GDM1 (cell line): ENCODE results near the gene ZNF157.

Experiments
- DNase-seq: peaks from one replicate; lab custom pipeline; 2025; lab: John Stamatoyannopoulos, UW

Gene ZNF157

DNA sequence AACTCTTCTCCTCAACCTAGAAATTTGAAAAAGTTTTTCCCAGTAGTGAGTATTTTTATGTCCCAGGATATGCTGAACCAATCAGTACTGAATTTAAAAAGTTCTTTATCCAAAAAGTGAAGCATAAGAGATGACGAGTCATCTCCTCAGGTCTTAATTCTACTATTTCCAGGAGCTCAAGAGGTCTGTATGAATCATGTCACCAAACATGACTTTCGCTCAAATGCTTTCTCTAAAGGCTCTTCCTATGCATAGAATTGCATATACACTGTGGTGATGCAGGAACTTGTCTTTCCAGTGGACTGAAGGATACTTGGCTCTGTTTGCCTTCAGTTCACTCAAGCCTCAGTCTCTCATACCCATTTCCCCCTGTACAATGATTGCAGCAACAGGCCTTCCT is 76.6 kb downstream of the ZNF157 start:
- no peak for DNase-seq

DNA sequence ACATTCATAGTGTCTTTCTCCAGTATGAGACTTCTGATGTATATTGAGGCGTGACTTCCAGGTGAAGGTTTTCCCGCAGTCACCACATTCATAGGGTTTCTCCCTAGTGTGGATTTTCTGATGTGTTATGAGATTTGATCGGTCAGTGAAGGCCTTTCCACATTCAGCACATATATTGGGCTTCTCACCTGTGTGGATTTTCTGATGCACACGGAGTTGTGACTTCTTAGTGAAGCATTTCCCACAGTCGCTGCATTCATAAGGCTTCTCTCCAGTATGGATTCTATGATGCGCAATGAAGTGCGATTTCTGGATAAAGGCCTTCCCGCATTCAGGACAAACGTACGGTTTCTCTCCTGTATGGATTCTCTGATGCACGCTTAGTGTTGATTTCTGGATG is 77.2 kb downstream of the ZNF157 start:
- no peak for DNase-seq

DNA sequence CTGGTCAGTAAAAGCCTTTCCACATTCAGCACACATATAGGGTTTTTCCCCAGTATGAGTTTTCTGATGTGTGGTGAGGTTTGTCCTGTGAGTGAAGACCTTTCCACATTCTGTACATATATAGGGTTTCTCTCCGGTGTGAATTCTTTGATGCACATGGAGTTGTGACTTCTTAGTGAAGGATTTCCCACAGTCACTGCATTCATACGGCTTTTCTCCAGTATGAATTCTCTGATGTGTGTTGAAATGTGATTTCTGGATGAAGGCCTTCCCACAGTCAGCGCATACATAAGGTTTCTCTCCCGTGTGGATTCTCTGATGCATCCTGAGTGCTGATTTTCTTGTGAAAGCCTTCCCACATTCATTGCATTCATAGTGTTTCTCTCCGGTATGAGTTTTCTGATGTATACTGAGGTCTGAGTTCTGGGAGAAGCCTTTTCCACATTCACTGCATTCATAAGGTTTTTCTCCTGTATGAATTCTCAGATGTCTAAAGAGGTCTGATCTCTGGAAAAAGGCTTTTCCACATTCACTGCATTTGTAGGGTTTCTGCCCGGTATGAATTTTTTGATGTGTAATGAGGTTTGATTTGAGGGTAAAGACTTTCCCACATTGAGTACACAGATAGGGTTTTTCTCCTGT is 77.9 kb downstream of the ZNF157 start:
- DNase-seq, result no peak

DNA sequence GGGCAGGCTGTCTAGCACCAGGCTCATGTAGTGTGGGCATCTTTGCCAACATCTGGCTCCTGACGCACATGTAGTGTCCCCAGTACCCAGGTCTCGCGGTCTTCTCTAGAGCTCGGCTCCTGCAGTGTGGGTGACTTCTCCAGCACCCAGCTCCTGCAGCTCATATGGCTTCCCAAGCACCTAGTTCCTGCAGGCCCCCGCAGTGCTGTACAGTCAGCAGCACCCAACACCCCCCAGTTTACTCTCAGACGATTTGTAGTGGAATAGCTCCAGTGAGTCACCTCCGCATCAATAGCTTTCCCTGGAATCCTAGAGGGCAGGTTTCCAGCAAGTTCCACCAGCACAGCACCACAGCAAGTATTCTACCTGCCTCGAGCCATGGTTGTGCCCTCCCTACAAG is 81.7 kb downstream of the ZNF157 start:
- no peak for DNase-seq

DNA sequence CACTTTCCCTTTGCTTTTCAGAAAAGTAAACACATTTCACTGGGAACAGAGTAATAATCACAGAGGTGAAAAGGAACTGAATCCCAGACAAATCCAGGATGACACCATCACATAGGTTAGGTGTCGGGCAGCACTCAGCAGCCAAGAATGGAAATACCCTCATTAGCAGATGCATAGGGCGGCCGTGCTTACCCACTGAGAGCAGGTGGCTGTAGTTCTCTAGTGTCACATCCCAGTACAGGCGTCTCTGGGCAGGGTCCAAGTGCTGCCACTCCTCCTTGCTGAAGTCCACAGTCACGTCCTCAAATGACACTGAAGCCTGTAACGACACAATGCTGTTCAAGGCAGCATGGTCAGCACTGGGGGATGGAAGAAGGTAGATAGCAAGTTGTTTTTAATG is 85.7 kb downstream of the ZNF157 start:
- no peak for DNase-seq

DNA sequence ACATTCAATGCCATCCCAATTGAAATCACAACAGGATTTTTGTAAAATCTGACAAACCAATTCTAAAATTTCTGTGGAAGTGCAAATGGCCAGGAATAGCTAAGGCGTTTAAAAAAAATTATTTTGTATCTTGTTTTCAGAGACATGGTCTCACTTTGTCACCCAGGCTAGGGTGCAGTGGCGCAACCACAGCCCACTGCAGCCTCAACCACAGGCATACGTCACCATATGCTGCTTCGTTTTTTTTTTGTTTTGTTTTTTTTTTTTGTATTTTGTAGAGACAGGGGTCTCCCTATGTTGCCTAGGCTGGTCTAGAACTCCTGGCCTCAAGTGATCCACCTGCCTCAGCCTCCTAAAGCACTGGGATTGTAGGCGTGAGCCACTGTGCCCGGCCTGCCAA is 88.2 kb downstream of the ZNF157 start:
- no peak for DNase-seq

DNA sequence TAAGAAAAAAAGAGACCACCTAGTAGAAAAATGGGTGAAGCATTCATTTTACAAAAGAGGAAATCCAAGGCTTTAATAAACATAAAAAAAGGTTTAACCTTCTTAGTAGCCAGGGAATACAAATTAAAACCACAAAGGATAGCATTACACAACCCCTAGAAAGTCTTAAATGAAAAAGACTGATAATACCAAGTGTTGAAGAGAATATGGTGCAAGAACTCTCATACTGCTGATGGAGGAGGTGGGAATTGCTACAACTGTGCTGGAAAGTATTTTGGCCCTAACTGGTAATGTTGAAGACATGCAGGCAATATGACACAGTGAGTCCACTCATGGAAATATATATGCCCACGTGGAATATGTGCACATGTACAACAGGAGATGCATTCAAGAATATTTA is 90.2 kb downstream of the ZNF157 start:
- DNase-seq, result no peak
